IMR-90 (cell line): Measurements from ENCODE around the gene CHAF1B. TPM values are rescaled to one million over a fixed set of nuclear protein-coding genes. Genes with fewer than 3 reads are reported as not detected.

Source experiments
- ATAC-seq: fragments of 200-7000 bp; cut with Tn5 transposase; 2 replicates; pipeline ENCODE4 v1.9.1; 2020; ENCODE audit warnings: low read depth, mild to moderate bottlenecking, moderate library complexity
- BruUV-seq: library from RNA; stranded (reverse); fragments of 400-500 nt; replicated peaks from 2 replicates; lab custom pipeline; 2021; lab: Mats Ljungman, UMichigan
- CTCF ChIA-PET: fragments of 300-600 bp; formaldehyde crosslinking; extraction: SDS; loops from one replicate; lab custom pipeline; 2021; ENCODE audit warnings: antibody characterized with exemption; lab: Yijun Ruan, JAX
- POLR2A ChIA-PET: fragments of 300-600 bp; sonication (Branson Sonifier 250); formaldehyde crosslinking; loops from one replicate; lab custom pipeline; 2022; ENCODE audit warnings: antibody characterized with exemption; ENCODE audit not compliant: unreplicated experiment; lab: Charles Lee
- DNase-seq: peaks from one replicate; pipeline ENCODE4 v3.0.0; 2013
- H2AFZ ChIP-seq: replicated peaks from 2 replicates; pipeline ENCODE3; 2013; ENCODE audit warnings: low read length, mild to moderate bottlenecking; ENCODE audit not compliant: poor library complexity
- H2AK5ac ChIP-seq: 2 replicates; pipeline ENCODE4 v1.6.1; 2013; ENCODE audit warnings: low read depth, low read length, inconsistent platforms
- H2AK9ac ChIP-seq: replicated peaks from 2 replicates; pipeline ENCODE3; 2013; ENCODE audit warnings: mild to moderate bottlenecking, low read depth, low read length, moderate library complexity; ENCODE audit not compliant: poor library complexity
- H2BK120ac ChIP-seq: 2 replicates; pipeline ENCODE4 v1.6.1; 2013; ENCODE audit warnings: low read depth, low read length, inconsistent platforms
- H2BK15ac ChIP-seq: 3 replicates; pipeline ENCODE4 v1.6.1; 2013; ENCODE audit warnings: low read depth, low read length, inconsistent platforms
- H2BK20ac ChIP-seq: 2 replicates; pipeline ENCODE4 v1.6.1; 2013; ENCODE audit warnings: low read depth, mild to moderate bottlenecking, inconsistent platforms, low read length, moderate library complexity
- H2BK5ac ChIP-seq: 2 replicates; pipeline ENCODE4 v1.6.1; 2013; ENCODE audit warnings: mild to moderate bottlenecking, low read depth, low read length, inconsistent platforms; ENCODE audit not compliant: poor library complexity, severe bottlenecking
- H3K14ac ChIP-seq: replicated peaks from 2 replicates; pipeline ENCODE4 v1.6.1; 2013; ENCODE audit warnings: low read depth, low read length, inconsistent platforms
- H3K18ac ChIP-seq: 2 replicates; pipeline ENCODE4 v1.6.1; 2013; ENCODE audit warnings: low read depth, low read length, control low read depth
- H3K23ac ChIP-seq: 2 replicates; pipeline ENCODE4 v1.6.1; 2013; ENCODE audit warnings: low read depth, low read length, inconsistent platforms
- H3K27ac ChIP-seq: 2 replicates; pipeline ENCODE4 v1.5.1; 2013; ENCODE audit warnings: mild to moderate bottlenecking, control low read depth, low read length; ENCODE audit not compliant: insufficient read depth
- H3K27me3 ChIP-seq: 2 replicates; pipeline ENCODE4 v1.6.1; 2013; ENCODE audit warnings: low read length; ENCODE audit not compliant: control insufficient read depth, insufficient read depth
- H3K36me3 ChIP-seq: 2 replicates; pipeline ENCODE4 v1.6.1; 2013; ENCODE audit warnings: low read length, mixed read lengths; ENCODE audit not compliant: control insufficient read depth, insufficient read depth
- H3K4ac ChIP-seq: 2 replicates; pipeline ENCODE4 v1.6.1; 2013; ENCODE audit warnings: low read depth, low read length, inconsistent platforms
- H3K4me1 ChIP-seq: 2 replicates; pipeline ENCODE4 v1.6.1; 2013; ENCODE audit warnings: low read length, mixed read lengths; ENCODE audit not compliant: control insufficient read depth, insufficient read depth
- H3K4me2 ChIP-seq: 2 replicates; pipeline ENCODE4 v1.6.1; 2013; ENCODE audit warnings: low read depth, mild to moderate bottlenecking, control low read depth, low read length, moderate library complexity
- H3K4me3 ChIP-seq: 2 replicates; pipeline ENCODE4 v1.5.1; 2013; ENCODE audit warnings: low read depth, mild to moderate bottlenecking, control low read depth, low read length, moderate library complexity; ENCODE audit not compliant: insufficient read depth
- H3K56ac ChIP-seq: 2 replicates; pipeline ENCODE4 v1.6.1; 2013; ENCODE audit warnings: low read length, inconsistent platforms; ENCODE audit not compliant: insufficient read depth; ENCODE audit errors: extremely low read depth
- H3K79me1 ChIP-seq, 2 experiments: 2 replicates each; pipeline ENCODE4 v1.6.1; 2013; ENCODE audit warnings: low read length in 2 of 2, inconsistent platforms in 1 of 2, low read depth in 1 of 2
- H3K9ac ChIP-seq: 2 replicates; pipeline ENCODE4 v1.6.1; 2013; ENCODE audit warnings: low read depth, low read length, control low read depth
- H3K9me1 ChIP-seq: 2 replicates; pipeline ENCODE4 v1.6.1; 2013; ENCODE audit warnings: low read length, inconsistent platforms; ENCODE audit not compliant: insufficient read depth
- H3K9me3 ChIP-seq: 2 replicates; pipeline ENCODE4 v1.6.1; 2013; ENCODE audit warnings: low read length; ENCODE audit not compliant: control insufficient read depth, insufficient read depth
- H4K20me1 ChIP-seq: 2 replicates; pipeline ENCODE4 v1.6.1; 2013; ENCODE audit warnings: low read length, inconsistent platforms; ENCODE audit not compliant: insufficient read depth
- H4K5ac ChIP-seq: 2 replicates; pipeline ENCODE4 v1.6.1; 2013; ENCODE audit warnings: mild to moderate bottlenecking, low read depth, low read length, control low read depth
- H4K8ac ChIP-seq, 2 experiments: 2 replicates each; pipeline ENCODE4 v1.6.1; 2013; ENCODE audit warnings: low read depth in 2 of 2, low read length in 2 of 2, control low read depth in 1 of 2, inconsistent platforms in 1 of 2
- H4K91ac ChIP-seq: 2 replicates; pipeline ENCODE4 v1.6.1; 2013; ENCODE audit warnings: low read depth, low read length, inconsistent platforms; ENCODE audit not compliant: insufficient read depth
- CEBPB ChIP-seq: IDR thresholded peaks from 2 replicates; pipeline ENCODE4 v1.6.1; 2012; ENCODE audit warnings: low read depth, low read length, improper control_type of control experiment
- CHD1 ChIP-seq: IDR thresholded peaks from 2 replicates; pipeline ENCODE4 v1.6.1; 2012; ENCODE audit warnings: low read depth, low read length, improper control_type of control experiment
- CTCF ChIP-seq: conservative IDR thresholded peaks from 2 replicates; pipeline ENCODE4 v1.5.1; 2012; ENCODE audit warnings: mild to moderate bottlenecking, low read depth, low read length, improper control_type of control experiment
- ELK1 ChIP-seq: fragments of 150-350 bp; IDR thresholded peaks from 2 replicates; pipeline ENCODE4 v1.6.1; 2016; ENCODE audit warnings: low read depth, mild to moderate bottlenecking, low read length, moderate library complexity, borderline replicate concordance
- MAZ ChIP-seq: IDR thresholded peaks from 2 replicates; pipeline ENCODE4 v1.6.1; 2012; ENCODE audit warnings: low read depth, mild to moderate bottlenecking, low read length, improper control_type of control experiment, moderate library complexity, borderline replicate concordance
- MXI1 ChIP-seq: IDR thresholded peaks from 2 replicates; pipeline ENCODE4 v1.6.1; 2012; ENCODE audit warnings: low read depth, mild to moderate bottlenecking, low read length, moderate library complexity, borderline replicate concordance
- NFE2L2 ChIP-seq: fragments of 150-350 bp; IDR thresholded peaks from 2 replicates; pipeline ENCODE4 v1.6.1; 2016; ENCODE audit warnings: low read depth, mild to moderate bottlenecking, low read length
- POLR2A ChIP-seq: IDR thresholded peaks from 2 replicates; pipeline ENCODE4 v1.6.1; 2012; ENCODE audit warnings: mild to moderate bottlenecking, low read depth, low read length
- RAD21 ChIP-seq: IDR thresholded peaks from 2 replicates; pipeline ENCODE4 v1.6.1; 2012; ENCODE audit warnings: low read length, improper control_type of control experiment
- RCOR1 ChIP-seq: IDR thresholded peaks from 2 replicates; pipeline ENCODE4 v1.6.1; 2012; ENCODE audit warnings: mild to moderate bottlenecking, low read length, improper control_type of control experiment; ENCODE audit not compliant: insufficient replicate concordance
- RFX5 ChIP-seq: IDR thresholded peaks from 2 replicates; pipeline ENCODE4 v1.8.0; 2012; ENCODE audit warnings: low read depth, mild to moderate bottlenecking, low read length, moderate library complexity
- SMC3 ChIP-seq: fragments of 150-350 bp; IDR thresholded peaks from 2 replicates; pipeline ENCODE4 v1.6.1; 2016; ENCODE audit warnings: low read depth, mild to moderate bottlenecking, antibody characterized with exemption, low read length, moderate library complexity
- USF2 ChIP-seq: fragments of 150-350 bp; IDR thresholded peaks from 2 replicates; pipeline ENCODE4 v1.6.1; 2017; ENCODE audit warnings: mild to moderate bottlenecking, antibody characterized with exemption, low read length, low read depth
- WGBS, 2 experiments: methylation state at CpG; one replicate each; pipeline versions ENCODE4 v1.1.5 to v1.1.7; 2013; ENCODE audit warnings: missing lambda C conversion rate in 2 of 2; ENCODE audit not compliant: insufficient read length in 1 of 2; ENCODE audit errors: extremely low coverage in 2 of 2; 5-methylcytosine and 5-hydroxymethylcytosine counted together
- dilution Hi-C: fragments of 300-500 bp; cut with HindIII; formaldehyde crosslinking; loops from one replicate; pipeline ENCODE4 v1.14.3; 2018; ENCODE audit warnings: low sequenced_read_pairs; ENCODE audit not compliant: unreplicated experiment
- in situ Hi-C: fragments of 300-500 bp; cut with MboI; formaldehyde crosslinking; loops from 3 replicates; pipeline ENCODE4 v1.14.3; 2019; ENCODE audit warnings: low sequenced_read_pairs, inconsistent platforms, mixed read lengths
- intact Hi-C: fragments of 100-400 bp; cut with micrococcal nuclease; formaldehyde crosslinking; loops from 2 replicates; pipeline ENCODE4 v1.10.0; 2022
- polyA plus RNA-seq, 3 experiments: library from polyadenylated mRNA; depleted of rRNA; stranded (reverse); fragments of >200 nt; gene quantifications; 2 replicates each; pipeline ENCODE4 v1.2.3, GENCODE V29; 2012; ENCODE audit warnings: low replicate concordance in 1 of 3
- total RNA-seq: library from RNA; depleted of rRNA; stranded (reverse); fragments of >200 nt; gene quantifications from 2 replicates; pipeline ENCODE4 v1.2.3, GENCODE V29; 2012

Gene CHAF1B
- total and polyA plus RNA-seq, 2 of the 4 experiments (the other 2 are of a cell fraction), result 4.5 to 6.4 TPM

GRCh38 chr21:36452281-36452825, 67.2 kb downstream of the CHAF1B start:
- ATAC-seq (no peak), DNase-seq (no peak)
- in situ Hi-C loops (no loop called here), dilution Hi-C loops (no loop called here), intact Hi-C loops (no loop called here)
- TF ChIP-seq MAZ (no peak), USF2 (no peak), MXI1 (no peak), RFX5 (no peak), CEBPB (no peak), SMC3 (no peak), RAD21 (no peak), ELK1 (no peak), POLR2A (no peak), NFE2L2 (no peak), CHD1 (no peak), RCOR1 (no peak), CTCF (no peak)
- Histone ChIP-seq H3K18ac (no peak overlapping the region), H3K27me3 (no peaks in the 10 kb centered on the region), H3K14ac (no peak overlapping the region), H2BK120ac (no peak overlapping the region), H3K27ac (no peak overlapping the region), H4K5ac (no peak overlapping the region), H3K9me3 (no peaks in the 10 kb centered on the region), H4K20me1 (no peaks in the 10 kb centered on the region), H3K36me3 (no peaks in the 10 kb centered on the region), H2AFZ (no peak overlapping the region), H3K4me1 (peaks cover 4% of the 10 kb centered on the region; the same call in 1 of the 2 replicates), H3K9me1 (0 out of 2 replicates have a peak, but pooled peaks cover 2% of the 10 kb centered on the region), H2BK5ac (no peak overlapping the region), H3K4me2 (no peak overlapping the region), H3K79me1 (no peaks in the 10 kb centered on the region), H3K56ac (no peak overlapping the region), H4K91ac (no peak overlapping the region), H2AK5ac (no peak overlapping the region), H3K4ac (no peak overlapping the region), H4K8ac (no peak overlapping the region), H2AK9ac (no peak overlapping the region), H2BK15ac (no peak overlapping the region), H3K9ac (no peak overlapping the region), H2BK20ac (no peak overlapping the region), H3K23ac (no peak overlapping the region), H3K4me3 (no peak overlapping the region)
- WGBS, 2 experiments, result no CpG with 5 or more reads among the region's 6 CpGs
- ChIA-PET CTCF (no interaction called here), POLR2A (no interaction called here)
- BruUV-seq, result no TSS peak
